Measurements from ENCODE around the gene TMEM25.
"Not testable (repeated sequence)": the region's sequence is repeated elsewhere in the genome, so short reads cannot be mapped to it uniquely, and the experiment has no call there.

The TMEM25 gene

DNA sequence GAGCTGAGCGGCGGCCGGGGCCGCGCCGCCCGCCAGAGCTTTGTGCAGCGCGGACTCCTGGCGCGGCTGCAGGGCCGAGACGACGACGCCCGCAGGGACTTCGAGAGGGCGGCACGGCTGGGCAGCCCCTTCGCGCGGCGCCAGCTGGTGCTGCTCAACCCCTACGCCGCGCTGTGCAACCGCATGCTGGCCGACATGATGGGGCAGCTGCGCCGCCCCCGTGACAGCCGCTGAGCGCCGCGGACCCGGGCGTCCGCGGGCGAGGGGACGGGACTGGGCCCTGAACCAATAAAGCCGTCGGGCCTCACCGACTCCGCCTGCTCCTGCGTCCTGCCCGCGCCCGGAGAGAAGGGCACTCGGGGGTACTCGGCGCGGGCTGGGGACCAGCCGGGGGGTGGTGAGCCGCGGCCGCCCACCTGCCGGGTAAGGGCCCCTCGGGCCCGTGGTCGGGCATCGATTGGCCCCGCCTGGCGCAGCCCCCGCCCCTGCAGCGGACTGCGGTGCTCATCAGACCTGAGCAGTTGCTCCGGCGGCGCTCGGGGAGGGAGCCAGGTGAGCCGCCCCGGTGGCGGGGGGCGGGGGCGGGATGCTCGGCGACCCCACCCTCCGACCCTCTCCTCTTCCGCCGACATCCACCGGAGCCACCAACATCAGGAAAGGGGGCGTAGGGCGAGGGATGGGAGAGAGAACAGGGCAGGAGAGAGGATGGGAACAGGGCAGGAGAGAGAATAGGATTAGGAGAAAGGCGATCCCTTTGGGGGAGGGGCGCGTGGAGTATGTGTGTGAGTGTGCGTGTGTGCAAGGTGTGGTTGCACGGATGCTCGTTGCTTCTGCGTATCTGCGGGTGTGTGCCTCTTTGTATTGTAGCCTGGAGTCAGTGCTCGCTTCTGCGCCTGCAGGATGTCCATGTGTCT is at the start of gene TMEM25:
Gene TMEM25, plus strand, starts transcription at position 510 of the 914 bp plus-strand sequence. CDS start 610 bp downstream, outside the sequence.
- DNase-seq (ENCODE audit: insufficient read length, low spot score) (no peak), FAIRE-seq (no peak)
- no peak for TF ChIP-seq POLR2A (IDR thresholded peaks at IDR 0.05; ENCODE audit: low read depth, low read length)

GRCh38 chr11:118481238-118481637 is 49.8 kb upstream of the TMEM25 start:
- not testable (repeated sequence) for DNase-seq (ENCODE audit: insufficient read length, low spot score); FAIRE-seq

- no peak for FAIRE-seq
- TF ChIP-seq POLR2A (IDR thresholded peaks at IDR 0.05; ENCODE audit: low read depth, low read length) = no peak
- no peak for DNase-seq (ENCODE audit: insufficient read length, low spot score)
Measured at GRCh38 chr11:118484405-118484804, 46.6 kb upstream of the TMEM25 start.

DNA sequence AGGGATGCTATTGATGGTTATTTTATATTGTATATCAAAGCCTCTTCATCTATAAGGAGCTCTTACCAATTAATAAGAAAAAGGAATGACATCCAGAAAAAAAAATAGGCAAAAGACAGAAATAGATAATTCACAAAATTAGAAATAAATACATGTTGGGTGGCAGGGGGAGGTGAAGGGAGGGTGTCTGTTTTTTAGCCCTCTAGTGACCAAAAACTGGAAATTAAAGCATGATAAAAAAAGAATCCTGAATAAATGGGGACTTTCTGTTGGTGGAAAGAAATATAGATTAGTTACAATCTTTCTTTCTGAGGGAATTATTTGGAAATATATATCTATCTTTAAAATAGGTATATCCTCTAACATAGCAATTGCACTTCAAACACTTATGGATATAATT is 45.7 kb upstream of the TMEM25 start:
- DNase-seq (ENCODE audit: insufficient read length, low spot score) = no peak
- FAIRE-seq = no peak
- TF ChIP-seq POLR2A (IDR thresholded peaks at IDR 0.05; ENCODE audit: low read depth, low read length) = no peak

GRCh38 chr11:118488480-118489109 is 42.4 kb upstream of the TMEM25 start:
- FAIRE-seq (peak; percentile 53), DNase-seq (ENCODE audit: insufficient read length, low spot score) (peak; percentile 33)
- no peak for TF ChIP-seq POLR2A (IDR thresholded peaks at IDR 0.05; ENCODE audit: low read depth, low read length)

- no peak for DNase-seq (ENCODE audit: insufficient read length, low spot score)
- no peak for FAIRE-seq
- TF ChIP-seq POLR2A (IDR thresholded peaks at IDR 0.05; ENCODE audit: low read depth, low read length) = no peak
Measured at GRCh38 chr11:118491041-118491440, 40.0 kb upstream of the TMEM25 start.

DNA sequence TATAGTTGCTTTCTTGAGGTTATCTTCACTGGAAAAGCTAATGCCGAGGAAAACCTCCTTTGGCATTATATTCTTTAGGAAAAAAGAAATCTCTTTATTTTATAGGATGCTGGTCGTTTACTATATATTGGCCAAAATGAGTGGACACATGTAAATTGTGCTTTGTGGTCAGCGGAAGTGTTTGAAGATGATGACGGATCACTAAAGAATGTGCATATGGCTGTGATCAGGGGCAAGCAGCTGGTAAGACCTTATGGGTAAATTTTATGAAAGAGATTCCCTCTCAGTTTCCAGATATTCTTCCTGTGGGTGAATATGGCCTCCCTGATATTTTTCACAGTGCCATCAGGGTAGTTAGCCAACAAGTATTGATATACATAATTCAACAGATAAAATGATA is 33.2 kb upstream of the TMEM25 start:
- no peak for FAIRE-seq

GRCh38 chr11:118503216-118503615 is 27.8 kb upstream of the TMEM25 start:
- DNase-seq (ENCODE audit: insufficient read length, low spot score) (no peak), FAIRE-seq (no peak)
- no peak for TF ChIP-seq POLR2A (IDR thresholded peaks at IDR 0.05; ENCODE audit: low read depth, low read length)

More for the DNA sequence above, 33.2 kb upstream of the TMEM25 start:
- TF ChIP-seq POLR2A (IDR thresholded peaks at IDR 0.05; ENCODE audit: low read depth, low read length) = no peak
- no peak for DNase-seq (ENCODE audit: insufficient read length, low spot score)

DNA sequence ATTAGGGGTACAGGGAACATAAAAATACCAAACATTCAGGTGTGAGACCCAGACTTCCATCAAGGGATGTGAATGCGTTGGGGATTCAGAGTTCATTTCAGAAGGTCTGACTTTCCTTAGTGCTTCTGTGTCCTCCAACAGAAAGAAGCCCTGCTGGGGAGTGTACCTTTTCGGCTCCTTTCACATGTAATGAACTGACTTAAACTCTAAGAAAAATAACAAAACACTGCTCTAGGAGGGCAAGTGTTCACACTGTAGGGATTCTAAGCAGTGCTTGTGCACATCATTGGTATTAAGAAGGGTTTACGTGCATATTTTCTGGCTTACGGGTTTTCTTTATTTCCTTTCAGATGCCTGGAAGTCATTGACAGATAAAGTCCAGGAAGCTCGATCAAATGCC is 19.4 kb upstream of the TMEM25 start:
- DNase-seq (ENCODE audit: insufficient read length, low spot score) (no peak), FAIRE-seq (no peak)
- TF ChIP-seq POLR2A (IDR thresholded peaks at IDR 0.05; ENCODE audit: low read depth, low read length) = no peak

DNA sequence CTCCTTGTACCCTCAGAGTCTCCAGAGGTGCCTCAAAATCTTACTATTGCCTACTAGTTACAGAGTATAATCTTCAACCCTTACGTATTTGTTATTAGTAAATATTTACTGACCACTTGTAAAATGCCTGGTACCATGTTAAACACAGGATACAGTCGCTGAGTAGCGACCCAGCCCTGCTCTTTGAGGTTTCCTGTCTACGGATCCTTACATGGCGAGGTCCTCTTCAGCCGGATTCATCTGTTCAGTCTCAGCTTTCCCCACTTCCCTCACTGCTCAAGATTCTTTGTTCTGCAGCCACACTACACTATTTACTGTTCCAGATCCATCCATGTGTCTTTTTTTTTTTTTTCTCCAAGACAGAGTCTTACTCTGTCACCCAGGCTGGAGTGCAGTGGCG is 16.9 kb upstream of the TMEM25 start:
- FAIRE-seq (no peak), DNase-seq (ENCODE audit: insufficient read length, low spot score) (no peak)
- no peak for TF ChIP-seq POLR2A (IDR thresholded peaks at IDR 0.05; ENCODE audit: low read depth, low read length)

- TF ChIP-seq POLR2A (IDR thresholded peaks at IDR 0.05; ENCODE audit: low read depth, low read length) = no peak
- DNase-seq (ENCODE audit: insufficient read length, low spot score) (no peak), FAIRE-seq (no peak)
Measured at GRCh38 chr11:118519549-118519948, 11.4 kb upstream of the TMEM25 start.

- DNase-seq (ENCODE audit: insufficient read length, low spot score) (no peak), FAIRE-seq (no peak)
- TF ChIP-seq POLR2A (IDR thresholded peaks at IDR 0.05; ENCODE audit: low read depth, low read length) = no peak
Measured at GRCh38 chr11:118521892-118522311, 9.1 kb upstream of the TMEM25 start.

DNA sequence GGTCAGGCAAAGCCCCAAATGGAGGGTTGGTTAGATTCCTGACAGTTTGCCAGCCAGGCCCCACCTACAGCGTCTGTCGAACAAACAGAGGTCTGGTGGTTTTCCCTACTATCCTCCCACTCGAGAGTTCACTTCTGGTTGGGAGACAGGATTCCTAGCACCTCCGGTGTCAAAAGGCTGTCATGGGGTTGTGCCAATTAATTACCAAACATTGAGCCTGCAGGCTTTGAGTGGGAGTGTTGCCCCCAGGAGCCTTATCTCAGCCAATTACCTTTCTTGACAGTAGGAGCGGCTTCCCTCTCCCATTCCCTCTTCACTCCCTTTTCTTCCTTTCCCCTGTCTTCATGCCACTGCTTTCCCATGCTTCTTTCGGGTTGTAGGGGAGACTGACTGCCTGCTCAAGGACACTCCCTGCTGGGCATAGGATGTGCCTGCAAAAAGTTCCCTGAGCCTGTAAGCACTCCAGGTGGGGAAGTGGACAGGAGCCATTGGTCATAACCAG is 8.4 kb upstream of the TMEM25 start:
- FAIRE-seq (no peak), DNase-seq (ENCODE audit: insufficient read length, low spot score) (no peak)
- TF ChIP-seq POLR2A (IDR thresholded peaks at IDR 0.05; ENCODE audit: low read depth, low read length) = no peak

GRCh38 chr11:118524356-118524755 is 6.6 kb upstream of the TMEM25 start:
- FAIRE-seq = no peak
- no peak for TF ChIP-seq POLR2A (IDR thresholded peaks at IDR 0.05; ENCODE audit: low read depth, low read length)
- no peak for DNase-seq (ENCODE audit: insufficient read length, low spot score)

All from H54 (cell line).